HG03135 (cell line): ENCODE measurements around the gene SPATC1L.

Experiments used
- ATAC-seq: cut with Tn5 transposase; IDR thresholded peaks from one replicate; pipeline ENCODE4 v1.9.1; 2021; ENCODE audit warnings: mild to moderate bottlenecking, moderate library complexity; ENCODE audit not compliant: unreplicated experiment

SPATC1L gene

DNA sequence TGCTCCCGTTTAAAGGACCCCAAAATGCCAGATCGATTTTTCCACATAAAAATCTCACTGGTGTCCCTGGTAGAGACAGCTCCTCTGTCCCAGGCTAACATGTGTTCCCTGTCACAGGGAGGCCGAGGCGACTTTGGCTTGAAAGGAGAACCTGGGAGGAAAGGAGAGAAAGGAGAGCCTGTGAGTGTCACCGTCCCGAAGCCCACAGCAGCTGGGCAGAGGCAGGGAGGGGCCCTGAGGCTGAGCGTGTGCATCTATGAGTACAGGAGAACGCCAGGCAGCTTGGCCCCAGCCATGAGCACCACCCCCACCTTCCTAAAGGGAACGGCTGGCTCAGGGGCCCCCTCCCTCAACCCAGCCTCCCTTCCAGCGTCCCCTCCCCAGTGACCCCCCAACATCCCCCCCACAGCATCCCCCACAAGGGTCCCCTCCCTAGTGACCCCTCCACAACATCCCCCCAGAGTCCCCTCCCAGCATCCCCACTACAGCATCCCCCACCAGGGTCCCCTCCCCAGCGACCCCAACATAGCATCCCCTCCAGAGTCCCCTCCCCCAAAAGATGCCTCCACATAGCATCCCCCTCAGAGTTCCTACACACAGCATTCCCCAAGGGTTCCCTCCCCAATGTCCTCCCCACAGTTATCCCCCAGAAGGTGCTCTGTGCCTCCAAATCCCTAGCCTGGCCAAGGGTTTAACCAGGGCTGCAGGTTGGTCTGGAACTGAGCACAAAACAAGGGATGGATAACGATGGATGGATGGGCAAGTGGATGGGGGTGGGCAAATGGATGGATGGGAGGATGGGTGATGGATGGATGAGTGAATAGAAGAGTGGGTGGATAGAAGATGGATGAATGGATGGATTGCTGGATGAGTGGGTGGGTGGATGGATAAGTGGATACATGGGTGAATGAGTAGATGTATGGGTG lies 61.2 kb downstream of the SPATC1L start:
- ATAC-seq = no peak

DNA sequence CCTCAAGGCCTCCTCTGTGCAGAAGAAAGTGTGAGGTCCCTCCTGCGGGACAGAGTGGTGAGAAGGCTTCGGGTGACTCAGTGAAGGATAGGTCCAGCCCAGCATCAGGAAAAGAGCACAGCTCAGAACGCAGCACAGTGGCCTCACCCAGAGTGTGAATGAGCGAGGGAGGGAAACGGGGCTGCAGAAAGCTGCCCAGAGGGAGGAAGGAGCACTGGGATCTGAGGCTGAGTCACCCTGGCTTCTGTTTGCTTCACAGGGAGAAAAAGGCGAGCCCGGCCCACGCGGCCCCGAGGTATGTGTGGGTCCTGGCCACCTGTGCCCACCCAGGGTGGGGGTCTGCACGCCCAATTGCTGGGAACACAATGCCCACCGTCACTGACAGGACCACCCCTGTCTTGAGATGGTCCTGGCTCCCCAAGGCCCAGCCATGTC lies 62.0 kb downstream of the SPATC1L start:
- no peak for ATAC-seq

DNA sequence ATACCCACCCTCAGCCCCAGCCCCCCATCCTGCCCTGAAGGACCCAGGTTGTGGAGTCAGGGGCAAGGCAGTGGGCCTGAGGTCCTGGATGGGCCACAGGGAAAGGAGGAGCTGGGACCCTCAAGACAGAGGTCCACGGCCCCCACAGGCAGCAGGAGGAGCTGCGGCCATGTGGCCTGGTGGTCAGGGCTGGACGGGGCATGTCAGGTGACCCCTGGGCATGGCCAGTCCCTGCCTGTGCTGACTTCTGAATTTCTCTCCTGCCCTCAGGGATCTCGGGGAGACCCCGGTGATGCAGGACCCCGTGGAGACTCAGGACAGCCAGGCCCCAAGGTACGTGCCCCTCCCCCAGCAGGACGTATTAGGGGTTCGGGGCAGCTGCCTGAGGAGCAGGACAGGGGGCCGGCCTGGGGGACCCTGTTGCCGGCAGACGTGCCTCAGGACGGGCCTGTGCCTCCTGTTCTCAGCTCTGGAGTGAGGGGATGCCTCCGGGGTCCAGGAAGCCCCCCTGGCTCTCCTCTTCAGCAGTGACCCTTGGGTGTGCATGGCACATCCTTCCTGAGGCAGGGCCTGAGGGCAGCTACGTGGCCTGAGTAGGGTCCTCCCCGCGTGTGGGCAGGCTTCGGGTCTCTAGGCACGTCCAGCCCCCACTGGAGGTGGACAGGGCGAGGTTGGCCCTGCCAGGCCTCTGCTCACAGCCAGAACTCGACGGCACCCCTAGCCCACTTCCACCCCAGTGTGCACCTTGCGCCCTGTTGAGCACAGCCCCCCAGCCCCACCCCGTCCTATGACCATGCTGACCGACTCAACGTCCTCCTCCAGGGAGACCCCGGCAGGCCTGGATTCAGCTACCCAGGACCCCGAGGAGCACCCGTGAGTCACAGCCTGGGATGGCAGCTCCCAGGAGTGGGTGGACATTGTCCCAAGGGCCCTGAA lies 62.7 kb downstream of the SPATC1L start:
- no peak for ATAC-seq

DNA sequence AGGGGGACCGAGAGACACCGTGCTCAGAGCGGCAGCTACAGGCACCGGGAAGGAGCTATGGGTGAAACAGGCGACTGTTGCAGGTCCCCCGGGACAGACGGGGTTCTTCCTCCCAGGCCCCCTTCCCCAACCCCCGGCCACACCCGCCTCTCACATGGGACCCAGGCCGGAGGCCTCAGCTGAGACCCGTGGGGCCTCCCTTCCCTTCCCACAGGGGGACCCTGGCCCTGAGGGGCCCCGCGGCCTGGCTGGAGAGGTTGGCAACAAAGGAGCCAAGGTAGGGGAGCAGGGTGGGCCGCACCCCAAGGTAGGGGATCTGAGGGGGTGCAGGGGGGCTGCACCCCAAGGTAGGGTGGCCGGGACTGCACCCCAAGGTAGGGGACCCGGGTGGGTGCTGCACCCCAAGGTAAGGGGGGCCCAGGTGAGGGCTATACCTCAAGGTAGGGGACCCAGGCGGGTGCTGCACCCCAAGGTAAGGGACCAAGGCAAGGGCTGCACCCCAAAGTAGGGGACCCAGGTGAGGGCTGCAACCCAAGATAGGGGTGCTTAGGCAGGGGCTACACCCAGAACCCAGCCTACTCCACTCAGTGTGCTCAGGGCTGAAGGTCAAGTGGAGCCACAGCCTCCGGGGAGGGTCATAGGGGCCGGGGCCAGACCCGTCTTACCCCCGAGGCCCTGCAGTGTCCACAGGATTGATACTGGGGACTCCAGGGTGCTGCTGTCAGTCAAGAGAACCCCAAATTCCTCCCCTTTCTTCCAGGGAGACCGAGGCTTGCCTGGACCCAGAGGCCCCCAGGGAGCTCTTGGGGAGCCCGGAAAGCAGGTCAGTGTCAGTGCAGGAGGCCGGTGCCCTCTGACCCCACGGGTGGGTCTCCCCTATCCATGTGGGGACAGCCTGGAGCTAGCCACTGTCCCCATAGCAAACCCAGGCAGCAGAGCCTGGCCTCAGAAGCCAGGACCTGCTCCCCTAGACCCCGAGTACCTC lies 63.7 kb downstream of the SPATC1L start:
- ATAC-seq = no peak

DNA sequence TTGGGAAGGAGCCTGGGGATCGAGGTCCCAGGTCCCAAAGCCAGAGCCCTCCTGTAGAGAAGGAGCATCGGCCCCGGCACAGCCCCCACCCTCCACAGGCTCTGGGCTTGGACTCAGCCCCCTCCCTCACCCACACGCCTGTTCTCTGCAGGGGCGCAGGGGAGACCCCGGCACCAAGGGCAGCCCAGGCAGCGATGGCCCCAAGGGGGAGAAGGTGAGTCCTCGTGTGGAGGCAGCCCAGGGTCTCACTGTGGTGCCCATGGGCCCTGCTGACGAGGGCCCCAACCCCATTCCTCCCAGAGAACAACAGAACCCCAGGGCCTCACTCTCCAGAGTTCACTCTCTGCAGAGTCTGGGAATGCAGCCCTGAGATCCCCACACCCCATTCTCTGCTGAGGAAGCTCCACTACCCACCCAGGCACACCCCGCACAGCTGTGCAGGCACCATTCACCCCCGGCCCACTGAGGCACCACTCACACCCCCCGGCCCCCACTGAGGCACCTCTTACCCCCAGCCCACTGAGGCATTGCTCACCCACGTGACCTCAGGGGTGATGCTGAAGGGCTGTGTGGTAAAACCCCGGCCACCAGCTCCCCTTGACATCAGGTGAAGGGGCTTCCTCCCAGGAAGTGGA lies 64.5 kb downstream of the SPATC1L start:
- no peak for ATAC-seq

DNA sequence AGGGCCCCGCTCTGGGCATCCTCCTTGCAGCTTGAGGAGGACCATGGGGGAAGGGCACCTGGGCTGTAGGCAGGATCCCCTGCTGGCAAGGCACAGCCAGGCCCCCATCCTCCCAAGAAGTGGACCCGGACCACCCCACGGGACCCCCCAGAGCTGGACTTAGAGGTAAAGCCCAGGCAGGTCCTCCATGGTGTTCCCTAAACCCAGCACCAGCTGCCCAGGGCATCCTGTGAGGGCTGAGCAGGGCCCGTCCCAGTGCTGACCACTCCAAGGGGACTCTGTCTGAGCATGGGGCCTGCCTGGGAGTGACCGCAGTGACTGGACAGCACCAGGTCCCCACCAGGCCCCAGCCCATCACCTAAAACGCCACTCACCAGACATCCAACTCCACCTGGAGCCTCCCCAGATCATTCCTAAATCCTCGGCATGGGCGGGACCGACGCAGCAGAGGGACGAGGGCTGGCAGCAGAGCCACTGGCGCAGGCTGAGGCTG lies 65.1 kb downstream of the SPATC1L start:
- ATAC-seq = no peak

DNA sequence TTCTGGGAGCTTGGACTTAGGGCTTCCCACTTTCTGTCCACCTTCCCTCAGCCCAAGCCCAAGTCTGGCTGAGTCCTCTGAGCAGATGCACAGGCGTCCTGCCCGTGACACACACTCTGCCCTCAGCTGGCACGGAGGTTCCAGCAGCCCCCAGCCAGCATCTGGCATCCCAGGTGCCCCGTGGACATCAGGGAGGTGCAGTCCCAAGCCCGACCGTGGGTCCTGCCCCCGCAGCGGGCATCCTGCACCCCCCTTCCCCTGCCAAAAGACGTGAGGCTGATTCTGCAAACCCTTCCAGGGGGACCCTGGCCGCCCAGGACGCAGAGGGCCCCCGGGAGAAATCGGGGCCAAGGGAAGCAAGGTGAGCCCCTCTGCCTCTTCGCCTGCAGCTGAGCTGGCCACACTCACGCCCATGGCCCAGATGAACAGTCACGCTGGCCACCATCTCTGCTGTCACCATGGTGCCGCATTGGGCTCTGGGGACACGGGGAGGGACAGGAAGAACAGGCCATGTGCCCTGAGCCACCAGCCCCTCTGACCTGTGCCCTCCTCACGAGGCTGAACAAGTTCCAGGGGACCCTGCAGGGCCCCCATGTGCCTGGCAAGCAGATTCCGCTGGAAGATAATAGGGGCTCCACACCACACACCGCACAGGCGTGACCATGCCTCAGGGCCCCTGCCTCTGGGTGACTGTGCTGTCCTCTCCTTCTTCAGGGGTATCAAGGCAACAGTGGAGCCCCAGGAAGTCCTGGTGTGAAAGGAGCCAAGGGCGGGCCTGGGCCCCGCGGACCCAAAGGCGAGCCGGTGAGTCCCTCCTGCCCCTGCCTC lies 65.7 kb downstream of the SPATC1L start:
- ATAC-seq = no peak

DNA sequence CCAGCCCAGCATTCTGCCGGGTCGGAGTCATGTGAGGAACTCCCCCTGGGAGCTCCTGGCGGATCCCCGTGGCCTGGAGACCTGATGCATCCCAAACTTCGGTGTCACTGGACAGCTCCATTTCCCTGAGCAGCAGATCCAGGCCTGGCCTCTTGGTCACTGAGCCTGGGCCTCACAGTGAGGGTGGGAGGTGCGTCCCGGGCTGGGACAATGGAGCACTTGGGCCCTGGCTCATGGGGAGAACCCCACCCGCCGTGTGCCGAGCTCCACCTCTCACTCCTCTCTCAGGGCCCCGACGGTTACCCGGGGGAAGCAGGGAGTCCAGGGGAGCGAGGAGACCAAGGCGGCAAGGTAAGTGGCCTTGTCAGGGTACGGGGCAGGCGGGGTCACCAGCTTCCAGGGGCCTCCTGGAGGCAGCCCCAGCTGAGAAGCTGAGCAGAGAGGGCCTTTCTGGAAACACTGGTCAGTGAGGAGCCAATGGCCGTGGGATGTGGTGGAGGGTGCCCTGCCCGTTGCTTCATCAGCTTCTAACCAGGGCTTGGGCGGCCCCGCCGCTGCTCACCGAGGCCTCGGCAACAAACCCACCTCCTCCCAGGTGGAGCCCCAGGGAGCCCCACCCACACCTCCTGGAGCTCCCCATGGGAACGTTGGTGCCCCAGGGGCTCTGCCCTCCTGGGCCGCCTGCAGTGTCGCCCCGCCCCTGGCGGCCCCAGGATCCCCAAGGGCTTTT lies 66.5 kb downstream of the SPATC1L start:
- no peak for ATAC-seq

DNA sequence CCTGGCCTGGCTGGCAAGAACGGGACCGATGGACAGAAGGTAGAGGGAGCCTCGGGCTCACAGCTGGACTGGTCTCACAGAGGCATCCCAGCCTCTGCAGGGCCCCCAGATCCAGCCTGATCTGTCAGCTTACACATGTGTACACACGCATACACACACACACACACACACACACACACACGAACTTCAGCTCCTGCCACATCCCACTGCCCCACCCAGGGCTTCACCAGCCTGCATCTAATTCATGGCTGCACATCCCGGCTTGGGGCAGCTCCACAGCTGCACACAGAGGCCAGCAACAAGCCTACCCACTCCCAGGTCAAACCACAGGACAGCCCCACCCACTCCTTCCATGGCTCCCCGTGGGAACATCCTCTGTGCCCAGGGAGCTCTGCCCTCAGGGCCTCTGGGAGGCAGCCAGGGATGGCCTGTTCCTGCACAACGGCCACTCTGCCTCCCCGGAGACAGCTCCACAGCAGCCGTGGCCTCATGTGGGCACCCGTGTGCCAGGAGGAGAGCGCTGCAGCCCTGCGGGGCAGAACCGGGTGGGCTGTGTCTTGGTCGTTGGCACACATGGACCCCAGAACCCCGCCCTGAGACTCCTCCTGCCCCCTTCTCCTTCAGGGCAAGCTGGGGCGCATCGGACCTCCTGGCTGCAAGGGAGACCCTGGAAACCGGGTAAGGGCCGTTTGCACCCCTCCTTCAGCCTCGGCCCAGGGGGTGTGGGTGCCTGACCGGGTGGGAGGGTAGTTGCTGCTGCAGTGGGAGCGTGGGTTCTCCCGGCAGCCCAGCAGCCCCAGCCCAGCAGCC lies 67.3 kb downstream of the SPATC1L start:
- no peak for ATAC-seq

DNA sequence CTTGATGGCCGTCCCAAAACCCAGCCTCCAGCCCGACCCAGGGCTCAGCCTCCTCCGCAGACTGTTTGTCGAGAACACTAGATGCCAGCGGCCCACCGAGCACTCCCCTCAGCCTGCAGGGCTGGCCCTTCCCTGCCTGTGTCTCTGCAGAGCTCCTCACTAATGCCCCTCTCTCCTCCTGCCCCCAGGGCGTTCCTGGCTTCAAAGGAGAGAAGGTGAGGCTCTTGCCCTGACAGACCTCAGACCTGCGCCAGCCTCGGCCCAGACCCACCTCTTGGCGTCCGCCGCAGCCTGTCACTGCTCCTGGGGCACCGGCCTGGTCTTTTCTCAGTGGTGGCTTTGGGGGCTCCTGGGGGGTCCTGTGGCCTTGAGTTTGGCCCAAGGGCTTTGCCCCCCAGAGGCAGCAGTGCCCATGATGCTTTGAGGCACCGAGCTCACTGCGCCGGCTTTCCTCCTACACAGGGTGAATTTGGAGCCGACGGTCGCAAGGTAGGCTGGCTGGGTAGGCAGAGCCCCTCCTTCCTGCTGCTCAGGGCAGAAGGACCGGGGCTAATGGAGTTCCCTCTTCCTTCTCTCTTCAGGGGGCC lies 68.0 kb downstream of the SPATC1L start:
- no peak for ATAC-seq

DNA sequence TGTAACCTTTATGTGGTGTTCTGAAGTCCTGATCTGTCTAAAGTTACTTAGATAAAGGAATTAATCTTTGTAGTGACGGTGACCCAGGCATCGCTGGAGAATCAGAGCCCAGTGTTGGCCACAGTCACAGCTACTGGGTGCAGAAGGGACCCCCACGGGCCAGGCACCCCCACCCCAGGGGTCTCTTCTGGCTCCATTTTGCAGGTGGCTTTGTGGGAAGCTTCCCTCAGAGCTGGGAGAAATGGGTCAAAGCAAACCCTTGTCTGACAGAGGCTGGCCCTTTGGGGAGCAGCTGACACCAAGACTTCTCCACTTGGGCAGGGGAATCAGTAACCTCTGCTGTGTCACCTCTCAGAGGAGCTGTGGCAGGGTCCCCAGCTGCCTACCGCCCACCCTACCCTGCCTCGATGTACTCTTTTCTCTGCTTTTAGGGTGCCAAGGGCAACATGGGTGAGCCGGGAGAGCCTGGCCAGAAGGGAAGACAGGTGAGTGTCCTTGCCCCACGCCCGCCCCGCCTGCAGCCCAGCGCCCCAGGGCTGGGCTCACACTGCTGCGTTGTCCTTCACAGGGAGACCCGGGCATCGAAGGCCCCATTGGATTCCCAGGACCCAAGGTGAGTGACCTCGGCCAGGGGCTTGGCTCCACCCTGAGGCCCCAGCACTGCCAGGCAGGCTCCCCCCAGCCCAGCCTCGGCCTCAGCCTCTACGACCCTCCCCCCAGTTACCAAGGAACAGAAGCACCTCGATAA lies 68.6 kb downstream of the SPATC1L start:
- no peak for ATAC-seq

DNA sequence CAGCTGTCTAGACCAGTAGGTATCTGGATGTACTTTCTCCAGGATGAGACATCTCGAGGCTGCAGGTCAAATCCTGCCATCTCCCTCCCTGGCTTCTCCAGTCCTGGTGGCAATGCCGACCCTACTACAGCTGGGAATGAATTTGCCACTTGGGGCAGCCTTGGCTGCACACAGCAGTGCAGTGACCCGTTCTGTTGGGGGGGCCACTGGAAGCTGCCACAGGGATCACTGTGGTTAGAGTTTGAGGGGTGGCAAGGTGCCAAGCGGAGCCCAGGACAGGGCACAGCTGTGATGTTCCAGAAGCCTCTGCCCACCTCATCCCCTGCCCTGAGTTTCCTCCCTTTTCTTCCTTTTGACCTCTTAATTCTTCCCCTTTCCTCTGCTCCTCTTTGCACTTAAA lies 69.3 kb downstream of the SPATC1L start:
- no peak for ATAC-seq

DNA sequence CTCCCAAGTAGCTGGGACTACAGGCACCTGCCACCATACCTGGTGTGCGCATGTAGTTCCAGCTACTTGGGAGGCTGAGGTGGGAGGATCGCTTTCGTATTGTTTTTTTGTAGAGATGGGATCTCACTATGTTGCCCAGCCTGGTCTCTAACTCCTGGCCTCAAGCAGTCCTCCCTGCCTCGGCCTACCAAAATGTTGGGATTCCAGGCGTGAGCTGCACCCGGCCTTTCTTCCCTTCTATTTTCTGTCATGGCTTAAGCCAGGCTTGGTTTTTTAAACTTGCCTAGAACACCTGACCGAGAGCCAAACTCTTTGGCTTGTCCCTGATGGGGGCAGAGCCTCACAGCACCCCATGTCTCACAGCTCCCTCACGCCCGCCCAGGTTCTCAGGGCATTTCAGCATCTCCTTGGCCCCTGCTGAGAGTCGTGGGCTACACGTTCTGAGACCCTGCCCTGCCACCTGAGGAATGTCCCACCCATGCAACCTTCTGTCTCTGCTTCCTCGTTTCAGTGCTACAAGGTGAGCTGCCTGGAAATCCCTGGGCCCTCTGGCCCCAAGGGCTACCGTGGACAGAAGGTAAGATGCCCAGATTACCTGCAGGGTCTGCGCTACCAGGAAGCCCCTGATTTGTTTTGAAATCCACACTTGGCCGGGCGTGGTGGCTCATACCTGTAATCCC lies 70.6 kb downstream of the SPATC1L start:
- ATAC-seq = no peak

DNA sequence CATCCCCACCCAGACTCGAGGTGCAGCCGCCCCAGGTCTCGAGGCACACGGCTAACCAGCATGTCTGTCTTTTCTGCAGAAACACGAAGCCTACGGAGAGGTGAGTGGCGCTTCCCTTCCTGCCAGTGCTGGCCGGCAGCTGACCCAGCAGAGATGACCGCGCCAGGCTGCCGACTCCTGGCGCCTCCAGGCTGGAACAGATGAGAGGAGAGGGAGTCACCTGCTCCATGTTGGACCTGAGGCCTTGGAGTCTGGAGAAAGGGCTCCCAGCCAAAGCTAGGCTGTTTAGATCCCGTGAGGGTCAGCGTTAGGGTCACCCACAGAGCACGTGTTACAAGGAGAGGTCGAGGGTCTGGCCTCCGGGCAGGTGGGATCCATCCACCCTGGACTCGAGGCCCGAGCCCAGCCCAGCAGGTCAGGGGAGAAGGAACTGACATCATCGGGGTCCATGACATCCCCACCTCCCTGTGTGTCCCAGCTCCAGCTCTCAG lies 71.5 kb downstream of the SPATC1L start:
- ATAC-seq = no peak

DNA sequence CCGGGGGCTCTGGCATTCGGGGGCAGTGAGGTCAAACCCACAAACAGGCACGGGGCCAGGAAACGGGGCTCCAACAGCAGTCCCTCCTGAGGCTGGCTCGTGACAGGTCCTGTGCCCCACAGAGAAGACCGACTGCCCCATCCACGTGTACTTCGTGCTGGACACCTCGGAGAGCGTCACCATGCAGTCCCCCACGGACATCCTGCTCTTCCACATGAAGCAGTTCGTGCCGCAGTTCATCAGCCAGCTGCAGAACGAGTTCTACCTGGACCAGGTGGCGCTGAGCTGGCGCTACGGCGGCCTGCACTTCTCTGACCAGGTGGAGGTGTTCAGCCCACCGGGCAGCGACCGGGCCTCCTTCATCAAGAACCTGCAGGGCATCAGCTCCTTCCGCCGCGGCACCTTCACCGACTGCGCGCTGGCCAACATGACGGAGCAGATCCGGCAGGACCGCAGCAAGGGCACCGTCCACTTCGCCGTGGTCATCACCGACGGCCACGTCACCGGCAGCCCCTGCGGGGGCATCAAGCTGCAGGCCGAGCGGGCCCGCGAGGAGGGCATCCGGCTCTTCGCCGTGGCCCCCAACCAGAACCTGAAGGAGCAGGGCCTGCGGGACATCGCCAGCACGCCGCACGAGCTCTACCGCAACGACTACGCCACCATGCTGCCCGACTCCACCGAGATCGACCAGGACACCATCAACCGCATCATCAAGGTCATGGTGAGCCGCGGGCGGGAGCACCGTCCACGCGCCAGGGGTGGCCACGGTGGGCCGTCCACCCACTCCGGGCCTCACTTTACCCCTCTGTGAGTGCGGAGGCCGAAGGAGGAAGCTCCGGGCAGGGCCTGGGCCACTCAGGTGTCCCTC lies 72.2 kb downstream of the SPATC1L start:
- ATAC-seq = no peak
